GM23248 (cell line): ENCODE measurements around the gene GTF2H2C. TPM values are rescaled to one million over a fixed set of nuclear protein-coding genes. Genes with fewer than 3 reads are reported as not detected.
"Not testable (repeated sequence)": the region's sequence is repeated elsewhere in the genome, so short reads cannot be mapped to it uniquely, and the experiment has no call there.

ENCODE experiments used
- DNase-seq: peaks from one replicate; pipeline ENCODE4 v3.0.0-alpha.2; 2015
- H2AFZ ChIP-seq: fragments of 200-600 bp; sonication (generic); 2 replicates; pipeline ENCODE4 v1.6.1; 2016; ENCODE audit warnings: antibody characterized with exemption
- H3F3A ChIP-seq: fragments of 200-600 bp; sonication (generic); 2 replicates; pipeline ENCODE4 v1.6.1; 2016; ENCODE audit warnings: mild to moderate bottlenecking, antibody characterized with exemption, mixed run types; ENCODE audit not compliant: insufficient read depth
- H3K27ac ChIP-seq: fragments of 200-600 bp; sonication (generic); 2 replicates; pipeline ENCODE4 v1.5.1; 2016; ENCODE audit warnings: mild to moderate bottlenecking
- H3K27me3 ChIP-seq: fragments of 200-600 bp; sonication (generic); replicated peaks from 2 replicates; pipeline ENCODE4 v1.6.1; 2016; ENCODE audit warnings: mild to moderate bottlenecking; ENCODE audit not compliant: insufficient read depth
- H3K36me3 ChIP-seq: fragments of 200-600 bp; sonication (generic); 2 replicates; pipeline ENCODE4 v1.6.1; 2016; ENCODE audit warnings: low read depth, mild to moderate bottlenecking
- H3K4me1 ChIP-seq: fragments of 200-600 bp; sonication (generic); 2 replicates; pipeline ENCODE4 v1.6.1; 2016; ENCODE audit warnings: mild to moderate bottlenecking; ENCODE audit not compliant: insufficient read depth
- H3K4me2 ChIP-seq: fragments of 200-600 bp; sonication (generic); one replicate; pipeline ENCODE4 v1.6.1; 2016; ENCODE audit warnings: mild to moderate bottlenecking; ENCODE audit not compliant: unreplicated experiment
- H3K4me3 ChIP-seq: fragments of 200-600 bp; sonication (generic); 2 replicates; pipeline ENCODE4 v1.5.1; 2016; ENCODE audit warnings: mild to moderate bottlenecking
- H3K79me2 ChIP-seq: fragments of 200-600 bp; sonication (generic); 2 replicates; pipeline ENCODE4 v1.6.1; 2016; ENCODE audit warnings: mild to moderate bottlenecking; ENCODE audit not compliant: insufficient read depth
- H3K9ac ChIP-seq: fragments of 200-600 bp; sonication (generic); 2 replicates; pipeline ENCODE4 v1.6.1; 2016; ENCODE audit warnings: mild to moderate bottlenecking
- H3K9me2 ChIP-seq: fragments of 200-600 bp; sonication (generic); 2 replicates; pipeline ENCODE4 v1.6.1; 2016; ENCODE audit warnings: mixed run types, mild to moderate bottlenecking, moderate library complexity; ENCODE audit not compliant: insufficient read depth
- H3K9me3 ChIP-seq: fragments of 200-600 bp; sonication (generic); one replicate; pipeline ENCODE4 v1.6.1; 2017; ENCODE audit warnings: low read depth
- H4K20me1 ChIP-seq: fragments of 200-600 bp; sonication (generic); 2 replicates; pipeline ENCODE4 v1.6.0; 2016; ENCODE audit not compliant: insufficient read depth
- EZH2 ChIP-seq: fragments of 200-600 bp; sonication (generic); IDR thresholded peaks from 2 replicates; pipeline ENCODE4 v1.6.1; 2018; ENCODE audit warnings: antibody characterized with exemption, mild to moderate bottlenecking; ENCODE audit not compliant: insufficient read depth, poor library complexity, severe bottlenecking
- EZH2phosphoT487 ChIP-seq: fragments of 200-600 bp; sonication (generic); IDR thresholded peaks from 2 replicates; pipeline ENCODE4 v1.6.1; 2018; ENCODE audit warnings: antibody characterized with exemption, moderate library complexity, mild to moderate bottlenecking, low read depth; ENCODE audit not compliant: insufficient read depth
- WGBS, 2 experiments: methylation state at CpG; one replicate each; pipeline ENCODE4 v1.1.6; 2015 to 2017; ENCODE audit warnings: low lambda C conversion rate in 2 of 2, low coverage in 1 of 2; ENCODE audit errors: missing lambda C conversion rate in 2 of 2; 5-methylcytosine and 5-hydroxymethylcytosine counted together
- in situ Hi-C: fragments of 300-500 bp; cut with MboI; formaldehyde crosslinking; loops from 2 replicates; pipeline ENCODE4 v1.15.0; 2020
- polyA plus RNA-seq: library from polyadenylated mRNA; unstranded; fragments of >200 nt; fragmentation: Nextera tagmentation; extraction: Ambion mirVana; gene quantifications from 2 replicates; pipeline ENCODE4 v1.2.1, GENCODE V29; 2016
- total RNA-seq: library from RNA; depleted of rRNA; stranded (reverse); fragments of >200 nt; shearing (Covaris generic); gene quantifications from 2 replicates; pipeline ENCODE4 v1.2.3, GENCODE V29; 2014; rRNA removed

Gene GTF2H2C
- total RNA-seq (24.4 and 45.8 TPM in 2 replicates), polyA plus RNA-seq (27.0 and 33.3 TPM in 2 replicates)

DNA sequence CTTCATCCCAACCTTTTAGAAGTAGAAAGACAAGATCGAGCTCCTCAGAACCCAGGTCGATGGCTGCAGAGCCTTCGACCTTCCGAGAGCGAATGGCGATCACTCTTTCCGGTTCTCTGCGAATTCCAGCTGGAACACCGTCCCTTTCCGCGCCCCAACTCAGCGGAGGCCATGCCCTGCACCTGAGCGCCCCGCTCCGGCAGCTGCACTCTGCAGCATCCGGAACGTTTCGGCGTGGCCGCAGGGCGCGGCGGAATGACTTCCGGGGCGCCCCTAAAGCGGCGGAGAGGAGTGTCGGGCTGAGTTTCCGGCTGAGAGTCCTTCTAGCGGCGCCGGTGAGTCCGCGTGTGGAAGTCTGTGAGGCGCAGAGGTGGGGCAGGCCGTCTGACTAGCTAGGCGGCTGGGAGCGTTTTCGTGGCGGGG lies at the start of gene GTF2H2C:
Gene GTF2H2C, plus strand, starts transcription at position 284 of the 423 bp plus-strand sequence. CDS start 4,942 bp downstream, outside the sequence.
- H3K4me1 ChIP-seq, H3K9me2 ChIP-seq, H4K20me1 ChIP-seq, H3K9me3 ChIP-seq, H3K27me3 ChIP-seq, H3K36me3 ChIP-seq, in situ Hi-C loops, H3F3A ChIP-seq: not testable (repeated sequence)
- peak within 1 kb of the TSS; percentile 85 for H3K4me2 ChIP-seq
- peaks cover 13% of the 10 kb centered on the region for H3K79me2 ChIP-seq
- peak within 1 kb of the TSS; percentile 53 for H3K27ac ChIP-seq
- peak within 1 kb of the TSS; percentile 99 for H2AFZ ChIP-seq
- peak; percentile 83 for DNase-seq
- peak within 1 kb of the TSS; percentile 70 for H3K9ac ChIP-seq
- WGBS, 2 experiments = 1 to 3% methylated on average over 36 to 38 of the region's 40 CpGs
- peak within 1 kb of the TSS; percentile 71 for H3K4me3 ChIP-seq

DNA sequence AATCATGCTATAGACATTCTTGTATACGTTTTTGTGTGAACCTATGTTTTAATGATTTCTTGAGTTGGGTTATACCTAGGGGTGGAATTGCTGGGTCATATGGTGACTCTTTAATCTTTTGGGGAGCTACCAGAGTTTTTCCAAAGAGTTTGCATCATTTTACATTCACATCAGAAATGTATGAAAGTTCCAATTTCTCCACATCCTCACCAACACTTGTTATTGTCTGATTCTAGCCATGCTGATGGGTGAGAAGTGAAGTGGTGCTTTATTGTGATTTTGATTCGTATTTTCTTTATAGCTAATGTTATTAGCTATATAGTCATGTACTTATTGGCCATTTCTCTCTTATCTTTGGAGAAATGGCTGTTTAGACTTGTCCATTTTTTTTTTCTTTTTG lies 49.3 kb upstream of the GTF2H2C start:
- H3K4me2 ChIP-seq = no peak overlapping the region
- H3K4me3 ChIP-seq = no peak overlapping the region
- peaks cover 24% of the 10 kb centered on the region for H3F3A ChIP-seq
- no peak overlapping the region for H2AFZ ChIP-seq
- in situ Hi-C loops = no loop called here
- no peaks in the 10 kb centered on the region for H3K27me3 ChIP-seq
- peaks cover 10% of the 10 kb centered on the region; the same call in 1 of the 2 replicates for H3K4me1 ChIP-seq
- DNase-seq = no peak
- no peak overlapping the region for H3K27ac ChIP-seq
- TF ChIP-seq EZH2phosphoT487 (no peak), EZH2 (no peak)
- H3K79me2 ChIP-seq = no peaks in the 10 kb centered on the region
- H3K9ac ChIP-seq = no peak overlapping the region
- 63 to 72% methylated on average over 2 of the region's 2 CpGs for WGBS, 2 experiments
- H3K36me3 ChIP-seq = no peaks in the 10 kb centered on the region
- H3K9me2 ChIP-seq = 0 out of 2 replicates have a peak, but pooled peaks cover 7% of the 10 kb centered on the region
- no peaks in the 10 kb centered on the region for H4K20me1 ChIP-seq
- H3K9me3 ChIP-seq = no peaks in the 10 kb centered on the region

- no peaks in the 10 kb centered on the region for H3K36me3 ChIP-seq
- no peak overlapping the region for H3K9ac ChIP-seq
- DNase-seq = peak; percentile 75
- no peaks in the 10 kb centered on the region for H3K79me2 ChIP-seq
- 0 out of 2 replicates have a peak, but pooled peaks cover 7% of the 10 kb centered on the region for H3K9me2 ChIP-seq
- no peak overlapping the region for H2AFZ ChIP-seq
- TF ChIP-seq EZH2 (no peak), EZH2phosphoT487 (no peak)
- no peaks in the 10 kb centered on the region for H3K27me3 ChIP-seq
- H3K9me3 ChIP-seq = no peaks in the 10 kb centered on the region
- H4K20me1 ChIP-seq = no peaks in the 10 kb centered on the region
- 75 to 76% methylated on average over 2 of the region's 2 CpGs for WGBS, 2 experiments
- in situ Hi-C loops = no loop called here
- H3K4me1 ChIP-seq = peaks cover 15% of the 10 kb centered on the region
- no peak overlapping the region for H3K4me3 ChIP-seq
- H3K4me2 ChIP-seq = peak overlapping the region; percentile 12
- H3F3A ChIP-seq = peaks cover 24% of the 10 kb centered on the region
- H3K27ac ChIP-seq = no peak overlapping the region
Observed at GRCh38 chr5:69512740-69513260, 47.2 kb upstream of the GTF2H2C start.

DNA sequence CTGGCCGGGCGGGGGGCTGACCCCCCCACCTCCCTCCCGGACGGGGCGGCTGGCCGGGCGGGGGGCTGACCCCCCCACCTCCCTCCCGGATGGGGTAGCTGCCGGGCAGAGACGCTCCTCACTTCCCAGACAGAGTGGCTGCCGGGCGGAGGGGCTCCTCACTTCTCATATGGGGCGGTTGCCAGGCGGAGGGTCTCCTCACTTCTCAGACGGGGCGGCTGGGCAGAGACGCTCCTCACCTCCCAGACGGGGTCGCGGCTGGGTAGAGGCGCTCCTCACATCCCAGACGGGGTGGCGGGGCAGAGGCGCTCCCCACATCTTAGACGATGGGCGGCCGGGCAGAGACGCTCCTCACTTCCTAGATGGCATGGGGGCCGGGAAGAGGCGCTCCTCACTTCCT lies 44.4 kb upstream of the GTF2H2C start:
- peaks cover 18% of the 10 kb centered on the region for H3K4me1 ChIP-seq
- DNase-seq, H3K9me3 ChIP-seq, H3K27me3 ChIP-seq, H3K4me2 ChIP-seq, H3K4me3 ChIP-seq, in situ Hi-C loops, H2AFZ ChIP-seq, H4K20me1 ChIP-seq, H3K79me2 ChIP-seq, H3K9me2 ChIP-seq, H3K36me3 ChIP-seq, H3K27ac ChIP-seq, H3K9ac ChIP-seq: not testable (repeated sequence)
- peaks cover 27% of the 10 kb centered on the region for H3F3A ChIP-seq
- 93% methylated on average over 30 of the region's 30 CpGs; no CpG with 5 or more reads in 1 of the 2 experiments for WGBS, 2 experiments

GRCh38 chr5:69516769-69517168 lies 43.2 kb upstream of the GTF2H2C start:
- Histone ChIP-seq H3F3A (peaks cover 39% of the 10 kb centered on the region), H3K4me2 (no peak overlapping the region), H3K9me2 (0 out of 2 replicates have a peak, but pooled peaks cover 7% of the 10 kb centered on the region), H3K9ac (no peak overlapping the region), H3K4me3 (no peak overlapping the region), H3K4me1 (peaks cover 24% of the 10 kb centered on the region), H2AFZ (no peak overlapping the region), H3K36me3 (no peaks in the 10 kb centered on the region), H4K20me1 (no peaks in the 10 kb centered on the region), H3K27ac (no peak overlapping the region), H3K79me2 (no peaks in the 10 kb centered on the region), H3K27me3 (no peaks in the 10 kb centered on the region), H3K9me3 (no peaks in the 10 kb centered on the region)
- no peak for TF ChIP-seq EZH2
- TF ChIP-seq EZH2phosphoT487 = no peak
- in situ Hi-C loops = no loop called here
- WGBS, 2 experiments = 90 to 100% methylated on average over 1 of the region's 1 CpG
- DNase-seq = no peak
